DMS 273 treated with DMSO at 0.1 percent for 48 hours (cell line): ENCODE data around the gene ANAPC15.
A peak's percentile ranks its signal among the peaks of the same experiment; 100 is the strongest.
"Not testable (repeated sequence)": the region's sequence is repeated elsewhere in the genome, so short reads cannot be mapped to it uniquely, and the experiment has no call there.

ENCODE experiments used
- DNase-seq: peaks from one replicate; lab custom pipeline; 2025; lab: John Stamatoyannopoulos, UW

ANAPC15 gene

GRCh38 chr11:72112143-72112977 is at the start of gene ANAPC15:
Gene ANAPC15 (minus strand): TSS chr11:72112695. CDS start chr11:72111276, 1,419 bp downstream.
- DNase-seq = peak; percentile 98

DNA sequence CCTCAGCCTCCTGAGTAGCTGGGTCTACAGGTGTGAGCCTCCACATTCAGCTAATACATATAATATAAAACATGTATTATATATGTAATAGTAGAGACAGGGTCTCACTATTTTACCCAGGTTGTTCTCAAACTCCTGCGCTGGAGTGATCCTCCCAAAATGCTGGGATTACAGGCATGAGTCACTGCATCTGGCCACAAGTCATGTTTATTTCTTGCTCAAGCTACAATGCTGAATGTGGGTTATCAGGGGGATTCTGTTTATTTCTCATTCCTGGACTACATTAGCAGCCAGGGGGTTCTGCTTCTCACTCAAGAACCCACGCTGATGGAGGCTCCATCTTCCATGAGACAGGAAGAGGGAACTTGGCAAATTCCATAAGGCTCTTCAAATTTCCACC is 47.8 kb upstream of the ANAPC15 start:
- no peak for DNase-seq

DNA sequence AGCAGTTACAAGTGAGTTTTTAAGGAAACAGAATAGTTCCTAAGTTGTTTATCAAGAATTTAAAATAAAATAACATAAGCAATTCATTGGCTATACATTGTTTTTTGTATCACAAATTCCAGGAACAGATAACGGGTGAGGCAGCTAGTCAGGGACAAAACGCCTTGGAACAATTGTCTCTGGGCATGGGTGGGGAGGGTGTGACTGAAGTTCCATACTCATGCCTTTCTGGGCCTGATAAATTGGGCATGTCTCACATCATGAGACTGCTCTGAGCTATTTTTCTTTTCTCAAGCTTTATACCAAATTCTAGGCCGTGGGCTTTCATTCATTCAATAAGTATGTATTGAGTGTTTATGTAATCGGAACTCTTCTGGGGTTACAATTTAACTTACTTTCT is 44.6 kb upstream of the ANAPC15 start:
- no peak for DNase-seq

DNA sequence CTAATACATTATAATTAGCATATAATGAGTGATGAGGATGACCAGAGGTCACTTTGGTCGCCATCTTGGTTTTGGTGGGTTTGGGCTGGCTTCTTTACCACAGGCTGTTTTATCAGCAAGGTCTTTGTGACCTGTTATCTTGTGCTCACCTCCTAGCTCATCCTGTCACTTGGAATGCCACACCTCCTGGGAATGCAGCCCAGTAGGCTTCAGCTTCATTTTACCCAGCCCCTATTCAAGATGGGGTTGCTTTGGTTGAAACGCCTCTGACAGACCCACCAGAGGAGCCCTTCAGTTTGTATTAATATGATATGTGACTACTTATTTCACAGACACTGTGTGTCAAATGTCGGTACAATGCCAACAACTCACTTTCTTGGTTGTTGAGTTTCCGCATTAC is 43.3 kb upstream of the ANAPC15 start:
- DNase-seq = no peak

DNA sequence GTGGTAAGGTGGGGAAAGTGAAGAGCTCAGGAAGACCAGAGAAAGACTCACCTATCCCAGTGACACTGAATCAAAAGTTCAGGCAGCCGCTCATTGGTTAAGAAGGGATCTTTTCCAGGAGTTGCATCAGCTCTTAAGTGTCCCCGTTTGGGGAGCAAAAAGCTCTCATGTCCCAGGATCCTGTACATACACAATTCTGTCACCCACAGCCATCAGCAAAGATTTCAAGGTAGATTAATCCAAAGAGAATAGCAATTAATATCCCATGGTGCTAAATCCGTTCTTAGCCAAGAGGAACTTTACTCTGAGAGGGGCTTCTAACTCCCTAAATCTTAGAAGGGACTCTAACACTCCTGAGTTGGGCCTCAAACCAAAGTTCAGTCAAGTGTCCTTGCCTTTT is 42.3 kb upstream of the ANAPC15 start:
- DNase-seq = no peak

GRCh38 chr11:72153874-72154273 is 41.4 kb upstream of the ANAPC15 start:
- DNase-seq = not testable (repeated sequence)

GRCh38 chr11:72150882-72151281 is 38.4 kb upstream of the ANAPC15 start:
- DNase-seq = no peak

- no peak for DNase-seq
Measured at GRCh38 chr11:72146625-72147024, 34.1 kb upstream of the ANAPC15 start.

DNA sequence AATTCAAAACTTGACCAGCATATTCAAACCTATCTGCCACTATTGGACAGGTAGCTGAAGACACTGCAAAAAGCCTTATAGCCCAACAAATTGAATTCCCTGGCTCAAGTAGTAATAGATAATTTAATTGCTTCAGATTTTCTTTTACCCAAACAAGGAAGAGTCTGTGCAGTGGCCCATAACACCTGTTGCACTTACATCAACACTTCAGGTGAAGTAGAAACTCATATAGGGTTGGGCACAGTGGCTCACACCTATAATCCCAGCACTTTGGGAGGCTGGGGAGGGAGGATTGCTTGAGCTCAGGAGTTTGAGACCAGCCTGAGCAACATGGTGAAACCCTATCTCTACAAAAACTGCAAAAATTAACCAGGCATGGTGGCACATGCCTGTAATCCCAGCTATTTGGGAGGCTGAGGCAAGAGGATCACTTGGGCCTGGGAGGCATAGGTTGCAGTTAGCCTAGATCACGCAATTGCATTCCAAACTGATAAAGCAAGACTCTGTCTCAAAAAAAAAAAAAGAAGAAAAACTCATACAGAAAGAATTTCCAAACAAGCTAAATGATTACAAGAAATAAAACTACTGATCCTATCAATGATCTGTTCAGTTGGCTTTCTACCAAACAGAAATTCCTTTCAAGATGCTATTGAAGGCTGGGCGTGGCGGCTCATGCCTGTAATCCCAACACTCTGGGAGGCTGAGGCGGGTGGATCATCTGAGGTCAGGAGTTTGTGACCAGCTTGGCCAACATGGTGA is 32.5 kb upstream of the ANAPC15 start:
- no peak for DNase-seq

- not testable (repeated sequence) for DNase-seq
Measured at GRCh38 chr11:72142543-72142942, 30.0 kb upstream of the ANAPC15 start.

- not testable (repeated sequence) for DNase-seq
Measured at GRCh38 chr11:72142086-72142485, 29.6 kb upstream of the ANAPC15 start.

GRCh38 chr11:72141066-72141465 is 28.6 kb upstream of the ANAPC15 start:
- no peak for DNase-seq

GRCh38 chr11:72140661-72141060 is 28.2 kb upstream of the ANAPC15 start:
- DNase-seq = no peak

- no peak for DNase-seq
Measured at GRCh38 chr11:72139500-72139899, 27.0 kb upstream of the ANAPC15 start.

DNA sequence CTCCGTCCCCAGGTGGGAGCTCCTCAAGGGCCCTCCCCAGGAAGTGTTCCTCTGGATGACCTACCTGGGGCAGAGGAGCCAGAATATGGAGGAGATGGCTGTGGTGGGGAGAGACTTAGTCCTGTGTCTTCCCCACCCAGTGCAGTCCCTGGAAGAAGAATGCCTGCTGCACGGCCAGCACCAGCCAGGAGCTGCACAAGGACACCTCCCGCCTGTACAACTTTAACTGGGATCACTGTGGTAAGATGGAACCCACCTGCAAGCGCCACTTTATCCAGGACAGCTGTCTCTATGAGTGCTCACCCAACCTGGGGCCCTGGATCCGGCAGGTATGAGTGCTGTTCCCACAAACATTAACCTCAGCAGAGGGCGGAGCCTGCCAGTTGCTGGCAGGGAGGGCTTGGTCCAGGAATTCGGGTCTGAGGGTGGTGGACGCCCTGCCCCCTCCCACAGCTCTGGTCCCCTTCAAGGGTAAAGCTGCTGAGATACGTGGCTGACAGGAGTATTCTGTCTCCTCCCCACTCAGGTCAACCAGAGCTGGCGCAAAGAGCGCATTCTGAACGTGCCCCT is 26.4 kb upstream of the ANAPC15 start:
- DNase-seq = no peak

- DNase-seq = no peak
Measured at GRCh38 chr11:72136684-72137262, 24.3 kb upstream of the ANAPC15 start.

DNA sequence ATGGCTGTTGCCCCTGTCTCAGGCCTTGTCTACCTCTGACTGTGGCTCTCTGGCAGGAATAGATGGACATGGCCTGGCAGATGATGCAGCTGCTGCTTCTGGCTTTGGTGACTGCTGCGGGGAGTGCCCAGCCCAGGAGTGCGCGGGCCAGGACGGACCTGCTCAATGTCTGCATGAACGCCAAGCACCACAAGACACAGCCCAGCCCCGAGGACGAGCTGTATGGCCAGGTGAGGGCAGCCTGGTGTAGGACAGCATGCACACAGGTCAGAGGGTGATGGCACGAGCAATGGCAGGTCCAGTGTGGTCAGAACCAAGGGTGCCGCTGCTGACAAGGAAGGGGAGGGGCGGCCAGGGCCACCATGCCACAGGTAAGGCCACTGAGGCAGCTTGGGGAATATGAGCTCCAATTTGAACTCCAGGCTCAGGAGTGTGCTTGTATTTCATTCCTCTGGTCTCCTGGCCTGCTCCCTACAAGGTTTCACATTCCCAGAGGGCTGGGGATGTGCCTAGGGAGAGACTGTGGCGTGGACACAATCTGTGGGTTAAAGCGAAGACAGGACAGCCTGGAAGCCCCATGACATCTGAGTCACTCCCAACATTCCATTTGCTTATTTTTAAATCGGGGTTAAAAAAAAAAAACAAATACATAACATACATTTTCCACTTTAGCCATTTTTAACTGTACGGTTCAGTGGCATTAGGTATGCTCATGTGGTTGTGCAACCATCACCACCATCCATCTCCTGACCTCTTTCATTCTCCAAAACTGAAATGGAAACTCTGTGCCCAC is 23.6 kb upstream of the ANAPC15 start:
- no peak for DNase-seq

GRCh38 chr11:72135473-72135872 is 23.0 kb upstream of the ANAPC15 start, which contains the start of gene FOLR3:
Gene FOLR3 (plus strand): TSS chr11:72135725. CDS start chr11:72135953, 228 bp downstream.
- DNase-seq = not testable (repeated sequence)

- DNase-seq = no peak
Measured at GRCh38 chr11:72132646-72133045, 20.2 kb upstream of the ANAPC15 start.

DNA sequence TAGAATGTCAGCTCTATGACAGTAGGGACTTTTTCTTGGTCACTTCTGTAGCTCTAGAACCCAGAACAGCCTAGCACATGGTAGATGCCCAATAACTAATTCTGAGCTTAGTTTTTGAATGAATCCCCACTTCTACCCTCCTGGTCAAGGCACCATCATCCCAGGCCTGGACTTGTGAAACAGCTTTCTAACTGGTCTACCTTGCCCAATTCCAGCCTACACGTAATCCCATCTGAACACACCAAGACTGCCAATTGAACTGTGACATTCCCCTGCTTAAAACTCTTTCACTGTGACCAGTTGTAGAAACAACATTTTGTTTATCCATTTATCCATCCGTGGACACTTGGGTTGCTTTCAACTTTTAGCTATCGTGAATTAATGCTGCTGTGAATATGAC is 16.9 kb upstream of the ANAPC15 start:
- DNase-seq = no peak

GRCh38 chr11:72127923-72128322 is 15.4 kb upstream of the ANAPC15 start:
- DNase-seq = no peak

GRCh38 chr11:72125956-72126355 is 13.5 kb upstream of the ANAPC15 start:
- no peak for DNase-seq
